AG04450 (cell line): ENCODE data around the gene WDR44. TPM values are rescaled to one million over a fixed set of nuclear protein-coding genes. Genes with fewer than 3 reads are reported as not detected.

Source experiments
- CTCF ChIA-PET: fragments of 300-600, 350-600 bp; formaldehyde crosslinking; extraction: SDS; loops from one replicate; lab custom pipeline; 2022; ENCODE audit warnings: antibody characterized with exemption, inconsistent platforms; lab: Charles Lee
- POLR2A ChIA-PET: fragments of 350-600 bp; formaldehyde crosslinking; extraction: SDS; loops from one replicate; lab custom pipeline; 2021; ENCODE audit warnings: antibody characterized with exemption, inconsistent platforms; lab: Yijun Ruan, JAX
- DNase-seq: peaks from one replicate; pipeline ENCODE4 v3.0.0-alpha.2; 2011; ENCODE audit warnings: low read depth, low spot score
- H3K27ac ChIP-seq: one replicate; pipeline ENCODE4 v1.5.1; 2012; ENCODE audit warnings: low read depth, low read length, control low read depth
- H3K27me3 ChIP-seq: one replicate; pipeline ENCODE4 v1.6.0; 2012; ENCODE audit warnings: low read length; ENCODE audit not compliant: control insufficient read depth, insufficient read depth
- H3K4me3 ChIP-seq: 2 replicates; pipeline ENCODE4 v1.5.1; 2011; ENCODE audit warnings: mild to moderate bottlenecking, low read depth, low read length, control low read depth
- H3K9me3 ChIP-seq: 2 replicates; pipeline ENCODE4 v1.5.1; 2012; ENCODE audit warnings: low read length; ENCODE audit not compliant: control insufficient read depth, insufficient read depth
- polyA plus RNA-seq: library from polyadenylated mRNA; depleted of rRNA; stranded (reverse); fragments of >200 nt; gene quantifications from 2 replicates; pipeline ENCODE4 v1.2.3, GENCODE V29; 2011
- TF ChIP-seq, protein P1 (sequence below): IDR thresholded peaks from 2 replicates; pipeline ENCODE4 v1.5.1; 2011; ENCODE audit warnings: low read depth, low read length, control low read depth, inconsistent platforms

Gene WDR44
- polyA plus RNA-seq, 1 experiment = 17.2 TPM

GRCh38 chrX:118350706-118351105, 4.8 kb downstream of the WDR44 start:
- H3K9me3 ChIP-seq = no peaks in the 10 kb centered on the region
- DNase-seq = no peak
- no peaks in the 10 kb centered on the region for H3K27me3 ChIP-seq
- POLR2A ChIA-PET = no interaction called here
- TF ChIP-seq, protein P1, sequence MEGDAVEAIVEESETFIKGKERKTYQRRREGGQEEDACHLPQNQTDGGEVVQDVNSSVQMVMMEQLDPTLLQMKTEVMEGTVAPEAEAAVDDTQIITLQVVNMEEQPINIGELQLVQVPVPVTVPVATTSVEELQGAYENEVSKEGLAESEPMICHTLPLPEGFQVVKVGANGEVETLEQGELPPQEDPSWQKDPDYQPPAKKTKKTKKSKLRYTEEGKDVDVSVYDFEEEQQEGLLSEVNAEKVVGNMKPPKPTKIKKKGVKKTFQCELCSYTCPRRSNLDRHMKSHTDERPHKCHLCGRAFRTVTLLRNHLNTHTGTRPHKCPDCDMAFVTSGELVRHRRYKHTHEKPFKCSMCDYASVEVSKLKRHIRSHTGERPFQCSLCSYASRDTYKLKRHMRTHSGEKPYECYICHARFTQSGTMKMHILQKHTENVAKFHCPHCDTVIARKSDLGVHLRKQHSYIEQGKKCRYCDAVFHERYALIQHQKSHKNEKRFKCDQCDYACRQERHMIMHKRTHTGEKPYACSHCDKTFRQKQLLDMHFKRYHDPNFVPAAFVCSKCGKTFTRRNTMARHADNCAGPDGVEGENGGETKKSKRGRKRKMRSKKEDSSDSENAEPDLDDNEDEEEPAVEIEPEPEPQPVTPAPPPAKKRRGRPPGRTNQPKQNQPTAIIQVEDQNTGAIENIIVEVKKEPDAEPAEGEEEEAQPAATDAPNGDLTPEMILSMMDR = no peak
- CTCF ChIA-PET = no interaction called here
- H3K27ac ChIP-seq = no peak overlapping the region
- no peak overlapping the region for H3K4me3 ChIP-seq

DNA sequence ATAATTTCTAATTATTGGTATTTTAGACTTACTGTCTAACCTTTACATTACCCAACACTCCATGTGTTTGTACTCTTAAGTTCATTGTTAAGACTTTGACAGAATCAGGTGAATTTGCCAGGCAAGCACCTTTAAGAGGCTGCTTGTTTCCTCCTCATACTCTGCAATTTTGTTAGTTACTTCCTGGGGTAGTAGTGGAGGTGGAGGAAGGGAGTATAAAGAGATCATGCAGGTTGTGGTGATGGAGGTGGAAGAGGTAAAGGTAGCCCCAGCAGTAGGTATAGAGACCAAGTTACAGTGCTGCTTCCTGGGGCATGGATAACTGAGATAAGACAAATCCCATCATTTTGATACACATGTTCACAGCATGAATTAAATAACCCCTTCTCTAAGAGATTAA, 6.7 kb downstream of the WDR44 start:
- ChIA-PET CTCF (no interaction called here), POLR2A (no interaction called here)
- no peak for DNase-seq
- H3K9me3 ChIP-seq = no peaks in the 10 kb centered on the region
- TF ChIP-seq, protein P1 = no peak
- H3K27ac ChIP-seq = no peak overlapping the region
- H3K27me3 ChIP-seq = no peaks in the 10 kb centered on the region
- no peak overlapping the region for H3K4me3 ChIP-seq

DNA sequence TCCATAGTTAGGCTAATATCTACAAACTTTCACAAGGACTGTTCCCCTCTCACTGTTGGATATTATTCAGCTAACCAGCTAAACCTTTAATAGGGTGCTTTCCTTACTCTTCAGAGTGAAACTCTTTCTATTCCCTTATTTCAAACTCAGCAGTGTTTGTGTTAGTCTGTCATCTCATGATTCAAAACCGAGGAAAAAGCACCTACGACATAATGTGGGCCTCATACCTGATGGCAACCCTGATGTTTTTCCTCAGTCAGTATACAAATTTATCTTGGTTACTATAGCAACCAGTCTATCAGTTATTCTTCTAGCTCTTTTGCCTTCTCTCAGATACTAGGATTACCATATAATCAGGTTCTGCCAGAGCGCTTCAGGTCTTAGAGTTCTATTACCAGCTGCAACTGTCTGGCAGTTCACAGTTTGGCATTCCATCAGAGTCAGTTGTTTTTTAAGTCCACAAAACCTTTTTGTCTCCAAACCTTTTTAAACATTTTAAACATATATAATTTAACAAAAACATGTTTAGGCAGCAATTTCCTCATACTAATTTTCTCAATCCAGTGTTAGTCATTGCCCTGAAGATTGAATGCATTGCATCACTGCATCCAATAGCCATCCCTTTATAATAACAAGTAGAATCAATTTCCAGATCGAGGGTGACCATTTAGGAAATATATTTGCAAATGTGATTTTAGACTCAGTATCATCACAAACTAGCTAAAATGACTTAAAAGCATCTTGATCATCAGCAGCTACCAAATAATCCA, 7.4 kb downstream of the WDR44 start:
- TF ChIP-seq, protein P1 = no peak
- ChIA-PET CTCF (interaction anchor here (0.7 to 0.8 kb wide), 2 partner anchors 25 to 250 kb away, joined by 3 to 4 read pairs; no protein-coding TSS in a partner anchor), POLR2A (no interaction called here)
- DNase-seq = no peak
- Histone ChIP-seq H3K9me3 (no peaks in the 10 kb centered on the region), H3K4me3 (no peak overlapping the region), H3K27ac (no peak overlapping the region), H3K27me3 (no peaks in the 10 kb centered on the region)

GRCh38 chrX:118355225-118355920, 9.5 kb downstream of the WDR44 start:
- Histone ChIP-seq H3K27ac (no peak overlapping the region), H3K9me3 (no peaks in the 10 kb centered on the region), H3K4me3 (no peak overlapping the region), H3K27me3 (no peaks in the 10 kb centered on the region)
- no peak for DNase-seq
- POLR2A ChIA-PET = no interaction called here
- TF ChIP-seq, protein P1 = no peak
- CTCF ChIA-PET = no interaction called here

- no peaks in the 10 kb centered on the region for H3K27me3 ChIP-seq
- no peak for DNase-seq
- ChIA-PET CTCF (no interaction called here), POLR2A (no interaction called here)
- H3K9me3 ChIP-seq = no peaks in the 10 kb centered on the region
- H3K27ac ChIP-seq = no peak overlapping the region
- no peak overlapping the region for H3K4me3 ChIP-seq
- TF ChIP-seq, protein P1 = no peak
Observed at GRCh38 chrX:118356154-118356701, 10.3 kb downstream of the WDR44 start.
